Right lobe of liver (tissue), 6 donors: ENCODE measurements around the gene TDRKH. TPM values are rescaled to one million over a fixed set of nuclear protein-coding genes. Genes with fewer than 3 reads are reported as not detected.
"Not testable (repeated sequence)": the region's sequence is repeated elsewhere in the genome, so short reads cannot be mapped to it uniquely, and the experiment has no call there.

Experiments used
- ATAC-seq, 4 donors: fragments of 200-7000 bp; cut with Tn5 transposase; one replicate each; pipeline ENCODE4 v1.9.1; 2020; ENCODE audit warnings: mild to moderate bottlenecking in 4 of 4, moderate library complexity in 4 of 4
- DNase-seq, 3 donors: peaks; one replicate each; pipeline ENCODE4 v3.0.0-alpha.2; 2020
- H3K27ac ChIP-seq, 3 donors: fragments of 200-600 bp; one replicate each; pipeline ENCODE4 v1.8.0; 2022
- H3K27me3 ChIP-seq, 2 donors: fragments of 200-600 bp; one replicate each; pipeline ENCODE4 v1.8.0; 2022
- H3K36me3 ChIP-seq, 4 donors: fragments of 200-600 bp; sonication (generic) in 1 of 4; one replicate each; pipeline versions ENCODE4 v1.5.1 to v1.8.0; 2017 to 2022; ENCODE audit warnings: control low read depth in 1 of 4
- H3K4me1 ChIP-seq, 4 donors: fragments of 200-600 bp; sonication (generic) in 1 of 4; one replicate each; pipeline versions ENCODE4 v1.5.1 to v1.8.0; 2017 to 2022; ENCODE audit warnings: control low read depth in 1 of 4
- H3K4me3 ChIP-seq, 3 donors: fragments of 200-600 bp; one replicate each; pipeline ENCODE4 v1.8.0; 2022
- H3K9me3 ChIP-seq, 4 donors: fragments of 200-600 bp; sonication (generic) in 1 of 4; one replicate each; pipeline versions ENCODE4 v1.5.1 to v1.8.0; 2017 to 2022; ENCODE audit warnings: control low read depth in 1 of 4
- POLR2A ChIP-seq: fragments of 450-650 bp; IDR thresholded peaks from one replicate; pipeline ENCODE4 v1.6.1; 2017; ENCODE audit warnings: antibody characterized with exemption, mild to moderate bottlenecking
- WGBS: methylation state at CpG from one replicate; pipeline ENCODE4 v1.1.6; 2018; ENCODE audit warnings: low coverage, low lambda C conversion rate; ENCODE audit not compliant: insufficient coverage; ENCODE audit errors: missing lambda C conversion rate; 5-methylcytosine and 5-hydroxymethylcytosine counted together
- intact Hi-C, 2 donors: fragments of 100-400 bp; cut with DNase I; formaldehyde crosslinking; loops; one replicate each; pipeline versions ENCODE4 v1.11.2 to v1.14.1; 2022
- total RNA-seq, 6 experiments: library from RNA; depleted of rRNA in 2 of 6; stranded (reverse); fragments of >200 nt in 2 of 6; fragmentation: NEBNext Ultra II Directional in 3 of 6; extraction: Animal tissue kit (Norgen Biotek cat#: 25700) in 3 of 6; gene quantifications; one replicate each; pipeline versions ENCODE4 v1.1.0 to v1.2.4, GENCODE V29; 2016 to 2023
- TF ChIP-seq, protein P1 (sequence below), 4 donors: fragments of 200-600 bp in 3 of 4; fragments of 450-650 bp in 1 of 4; IDR thresholded peaks; one replicate each; pipeline versions ENCODE4 v1.5.1 to v1.8.0; 2016 to 2022; ENCODE audit warnings: antibody characterized with exemption in 4 of 4, mild to moderate bottlenecking in 2 of 4
- donor health status: DM: no; HTN: yes; CAD: no.
- donor health status: DM: no; HTN: no; CAD: no.
- donor health status: DM: no; HTN: no; CAD: no.
- donor health status: DM: no; HTN: yes; CAD: no.
- donor health status: DM: no; HTN: yes; CAD: no.

The TDRKH gene
- total RNA-seq, 6 experiments from 2014 or later, result 1.7 to 12.1 (median 3.3) TPM

DNA sequence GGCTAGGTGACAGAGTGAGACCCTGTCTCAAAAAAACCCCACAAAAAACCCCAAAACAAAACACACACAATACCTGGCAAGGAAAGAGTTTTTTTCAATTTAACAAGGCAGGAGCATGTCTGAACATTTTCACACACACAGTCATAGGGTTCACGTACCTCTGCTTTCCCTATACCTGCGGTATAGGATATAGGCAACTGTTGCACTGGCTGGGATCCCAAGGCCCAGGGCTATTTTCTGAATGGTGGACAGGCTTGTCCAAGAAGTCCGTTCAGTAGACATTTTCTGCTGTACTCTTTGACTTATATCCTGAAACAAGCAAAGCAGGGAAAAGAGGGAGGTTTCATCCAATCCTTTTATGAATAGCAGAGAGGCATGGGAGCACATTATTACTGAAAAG is 7.6 kb downstream of the TDRKH start:
- no peaks in the 10 kb centered on the region for H3K4me1 ChIP-seq
- intact Hi-C loops, result no loop called here
- peaks cover 0 to 10% (median 1%) of the 10 kb centered on the region in 4 donors for H3K36me3 ChIP-seq
- H3K4me3 ChIP-seq, result no peak overlapping the region
- WGBS, result 91% methylated on average over 2 of the region's 3 CpGs
- ATAC-seq, result no peak
- no peak for DNase-seq
- H3K27ac ChIP-seq, result no peak overlapping the region
- no peak for TF ChIP-seq POLR2A
- TF ChIP-seq, protein P1, sequence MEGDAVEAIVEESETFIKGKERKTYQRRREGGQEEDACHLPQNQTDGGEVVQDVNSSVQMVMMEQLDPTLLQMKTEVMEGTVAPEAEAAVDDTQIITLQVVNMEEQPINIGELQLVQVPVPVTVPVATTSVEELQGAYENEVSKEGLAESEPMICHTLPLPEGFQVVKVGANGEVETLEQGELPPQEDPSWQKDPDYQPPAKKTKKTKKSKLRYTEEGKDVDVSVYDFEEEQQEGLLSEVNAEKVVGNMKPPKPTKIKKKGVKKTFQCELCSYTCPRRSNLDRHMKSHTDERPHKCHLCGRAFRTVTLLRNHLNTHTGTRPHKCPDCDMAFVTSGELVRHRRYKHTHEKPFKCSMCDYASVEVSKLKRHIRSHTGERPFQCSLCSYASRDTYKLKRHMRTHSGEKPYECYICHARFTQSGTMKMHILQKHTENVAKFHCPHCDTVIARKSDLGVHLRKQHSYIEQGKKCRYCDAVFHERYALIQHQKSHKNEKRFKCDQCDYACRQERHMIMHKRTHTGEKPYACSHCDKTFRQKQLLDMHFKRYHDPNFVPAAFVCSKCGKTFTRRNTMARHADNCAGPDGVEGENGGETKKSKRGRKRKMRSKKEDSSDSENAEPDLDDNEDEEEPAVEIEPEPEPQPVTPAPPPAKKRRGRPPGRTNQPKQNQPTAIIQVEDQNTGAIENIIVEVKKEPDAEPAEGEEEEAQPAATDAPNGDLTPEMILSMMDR (IDR thresholded peaks at IDR 0.05), result no peak
- H3K9me3 ChIP-seq, result no peaks in the 10 kb centered on the region
- no peaks in the 10 kb centered on the region for H3K27me3 ChIP-seq

DNA sequence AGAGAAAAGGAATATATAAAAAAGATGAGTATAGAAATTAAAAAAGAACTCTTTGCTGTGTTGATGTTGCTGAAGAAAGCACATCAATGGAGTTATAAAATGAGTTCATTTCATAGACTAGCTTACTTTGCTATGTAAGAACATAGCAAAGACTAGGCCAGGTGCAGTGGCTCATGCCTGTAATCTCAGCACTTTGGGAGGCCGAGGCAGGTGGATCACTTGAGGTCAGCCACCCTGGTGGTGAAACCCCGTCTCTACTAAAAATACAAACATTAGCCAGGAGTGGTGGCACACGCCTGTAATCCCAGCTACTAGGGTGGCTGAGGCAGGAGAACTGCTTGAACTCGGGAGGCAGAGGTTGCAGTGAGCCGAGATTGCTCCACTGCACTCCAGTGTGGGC is 8.3 kb downstream of the TDRKH start:
- intact Hi-C loops, H3K4me1 ChIP-seq, H3K9me3 ChIP-seq, H3K27ac ChIP-seq, H3K27me3 ChIP-seq, H3K4me3 ChIP-seq, DNase-seq, ATAC-seq: not testable (repeated sequence)
- H3K36me3 ChIP-seq, result peaks cover 0 to 10% (median 1%) of the 10 kb centered on the region in 4 donors
- WGBS, result 92% methylated on average over 3 of the region's 5 CpGs

GRCh38 chr1:151780736-151781135 is 9.6 kb downstream of the TDRKH start:
- intact Hi-C loops, H3K27ac ChIP-seq, ATAC-seq, H3K4me3 ChIP-seq, DNase-seq, H3K4me1 ChIP-seq, H3K27me3 ChIP-seq, H3K9me3 ChIP-seq: not testable (repeated sequence)
- H3K36me3 ChIP-seq, result peaks cover 0 to 10% (median 1%) of the 10 kb centered on the region in 4 donors
- 96% methylated on average over 4 of the region's 5 CpGs for WGBS

DNA sequence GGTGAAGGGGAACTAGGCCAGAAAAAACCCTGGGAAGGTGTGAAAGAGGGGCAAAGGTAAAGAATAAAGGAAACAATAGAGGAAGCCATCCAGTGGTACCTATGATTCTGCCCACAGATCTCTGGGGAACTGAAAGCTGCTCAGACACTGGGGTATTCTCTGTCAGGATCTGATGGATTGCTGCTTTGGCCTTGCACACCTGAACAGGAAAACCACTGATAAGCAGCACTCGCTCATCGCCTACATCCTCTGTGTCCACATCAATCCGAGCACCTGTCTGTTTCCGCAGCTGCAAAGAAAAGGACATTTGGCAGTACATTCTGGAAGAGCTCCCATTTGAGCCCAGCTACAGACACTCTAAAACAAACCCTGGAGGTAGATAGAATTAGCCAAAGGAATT is 10.4 kb downstream of the TDRKH start:
- Histone ChIP-seq H3K27ac (no peak overlapping the region), H3K36me3 (peaks cover 0 to 10% (median 1%) of the 10 kb centered on the region in 4 donors), H3K4me1 (peaks cover 0 to 15% (median 2%) of the 10 kb centered on the region in 4 donors), H3K27me3 (no peaks in the 10 kb centered on the region), H3K4me3 (no peak overlapping the region), H3K9me3 (no peaks in the 10 kb centered on the region)
- WGBS, result 60% methylated on average over 1 of the region's 4 CpGs
- no peak for TF ChIP-seq POLR2A
- TF ChIP-seq, protein P1 (IDR thresholded peaks at IDR 0.05), result no peak
- ATAC-seq (no peak), DNase-seq (no peak)
- intact Hi-C loops, result no loop called here

DNA sequence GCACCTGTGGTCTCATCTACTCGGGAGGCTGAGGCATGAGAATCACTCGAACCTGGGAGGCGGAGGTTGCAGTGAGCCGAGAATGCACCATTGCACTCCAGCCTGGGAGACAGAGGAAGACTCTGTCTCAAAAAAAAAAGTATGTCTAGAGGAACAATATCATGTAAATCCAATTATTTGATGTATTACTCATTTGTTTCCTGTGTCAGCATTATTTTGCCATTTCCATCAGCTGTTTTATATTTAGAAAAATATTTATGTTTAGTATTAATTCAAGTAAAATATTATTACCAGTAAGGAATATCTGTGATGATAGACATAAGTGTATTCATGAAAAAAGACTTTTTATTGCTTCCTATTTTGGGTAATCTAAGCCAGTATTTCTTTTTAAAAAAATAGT is 13.0 kb downstream of the TDRKH start:
- H3K4me3 ChIP-seq, result no peak overlapping the region
- TF ChIP-seq, protein P1 (IDR thresholded peaks at IDR 0.05), result no peak
- TF ChIP-seq POLR2A, result no peak
- 81% methylated on average over 4 of the region's 4 CpGs for WGBS
- DNase-seq (no peak), ATAC-seq (no peak)
- intact Hi-C loops, result no loop called here
- H3K27ac ChIP-seq, result no peak overlapping the region
- H3K9me3 ChIP-seq, result no peaks in the 10 kb centered on the region
- peaks cover 0 to 15% (median 2%) of the 10 kb centered on the region in 4 donors for H3K4me1 ChIP-seq
- no peaks in the 10 kb centered on the region for H3K27me3 ChIP-seq
- H3K36me3 ChIP-seq, result peaks cover 0 to 10% (median 5%) of the 10 kb centered on the region in 4 donors

- 100% methylated on average over 3 of the region's 3 CpGs for WGBS
- H3K4me1 ChIP-seq, result peaks cover 0 to 15% (median 2%) of the 10 kb centered on the region in 4 donors
- ATAC-seq (no peak), DNase-seq (no peak)
- H3K36me3 ChIP-seq, result peaks cover 0 to 10% (median 5%) of the 10 kb centered on the region in 4 donors
- intact Hi-C loops, result no loop called here
- TF ChIP-seq POLR2A, result no peak
- TF ChIP-seq, protein P1 (IDR thresholded peaks at IDR 0.05), result no peak
- H3K27me3 ChIP-seq, result no peaks in the 10 kb centered on the region
- no peak overlapping the region for H3K4me3 ChIP-seq
- H3K9me3 ChIP-seq, result no peaks in the 10 kb centered on the region
- no peak overlapping the region for H3K27ac ChIP-seq
Measured at GRCh38 chr1:151776665-151777062, 13.6 kb downstream of the TDRKH start.
